Mammary epithelial cell (primary cell): ENCODE data around the gene HSPA12A.

Experiments used
- CTCF ChIP-seq, 2 donors: IDR thresholded peaks in 1 of 2; conservative IDR thresholded peaks in 1 of 2; 2 replicates each; pipeline ENCODE4 v1.5.1; 2011 to 2012; ENCODE audit warnings: inconsistent platforms in 2 of 2, low read length in 2 of 2, mild to moderate bottlenecking in 2 of 2, control low read depth in 1 of 2, low read depth in 1 of 2; ENCODE audit not compliant: insufficient read depth in 1 of 2; ENCODE audit errors: extremely low read depth in 1 of 2
- EZH2 ChIP-seq: IDR thresholded peaks from 2 replicates; pipeline ENCODE4 v1.6.1; 2012; ENCODE audit warnings: low read length, inconsistent platforms, borderline replicate concordance

- TF ChIP-seq CTCF (conservative IDR thresholded peaks at IDR 0.05 in 1 of 2, IDR thresholded peaks at IDR 0.05 in 1 of 2; ENCODE audit: extremely low read depth in 1 of 2, insufficient read depth in 1 of 2, low read depth in 1 of 2, low read length in 2 of 2), result no peak
- TF ChIP-seq EZH2, result no peak
Measured at GRCh38 chr10:116785282-116785681, 42.9 kb upstream of the HSPA12A start.
